Measurements from ENCODE around the gene MPL.

MPL gene

DNA sequence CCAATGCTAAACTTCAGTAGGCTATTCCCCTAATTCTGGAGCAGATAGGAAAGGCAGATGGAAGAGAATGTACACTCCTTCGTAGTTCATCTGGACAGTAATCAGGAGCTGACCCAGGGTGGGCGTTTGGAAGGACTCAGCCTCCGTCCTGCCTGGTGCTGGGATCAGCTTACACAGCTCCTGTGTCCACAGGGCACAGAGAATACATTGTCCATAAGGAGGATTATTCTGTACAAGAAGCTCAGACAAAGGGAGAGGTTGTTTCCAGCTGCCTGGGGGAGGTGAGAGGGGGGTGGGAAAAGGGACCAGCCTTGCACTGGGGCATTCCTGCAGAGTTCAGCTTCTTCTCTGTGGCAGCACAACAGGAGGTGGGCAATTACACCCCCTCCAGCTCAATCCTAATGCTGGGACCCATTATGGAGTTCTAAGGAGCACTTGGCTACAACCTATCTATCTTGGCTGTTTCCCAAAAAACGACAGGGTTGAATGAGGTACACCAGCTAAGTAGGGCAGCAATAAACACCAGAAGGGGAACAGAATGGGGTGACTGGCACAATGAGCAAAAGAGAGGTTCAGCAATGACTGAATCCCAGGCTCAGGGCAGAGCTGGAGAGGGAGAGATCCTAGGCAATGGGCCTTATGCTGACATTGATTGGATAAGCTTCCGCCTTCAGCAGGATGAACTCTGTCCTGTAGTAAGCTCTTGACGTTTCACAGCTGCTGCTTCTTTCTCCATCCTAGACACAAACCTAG lies 44.6 kb downstream of the MPL start:
- TF ChIP-seq, protein P1, sequence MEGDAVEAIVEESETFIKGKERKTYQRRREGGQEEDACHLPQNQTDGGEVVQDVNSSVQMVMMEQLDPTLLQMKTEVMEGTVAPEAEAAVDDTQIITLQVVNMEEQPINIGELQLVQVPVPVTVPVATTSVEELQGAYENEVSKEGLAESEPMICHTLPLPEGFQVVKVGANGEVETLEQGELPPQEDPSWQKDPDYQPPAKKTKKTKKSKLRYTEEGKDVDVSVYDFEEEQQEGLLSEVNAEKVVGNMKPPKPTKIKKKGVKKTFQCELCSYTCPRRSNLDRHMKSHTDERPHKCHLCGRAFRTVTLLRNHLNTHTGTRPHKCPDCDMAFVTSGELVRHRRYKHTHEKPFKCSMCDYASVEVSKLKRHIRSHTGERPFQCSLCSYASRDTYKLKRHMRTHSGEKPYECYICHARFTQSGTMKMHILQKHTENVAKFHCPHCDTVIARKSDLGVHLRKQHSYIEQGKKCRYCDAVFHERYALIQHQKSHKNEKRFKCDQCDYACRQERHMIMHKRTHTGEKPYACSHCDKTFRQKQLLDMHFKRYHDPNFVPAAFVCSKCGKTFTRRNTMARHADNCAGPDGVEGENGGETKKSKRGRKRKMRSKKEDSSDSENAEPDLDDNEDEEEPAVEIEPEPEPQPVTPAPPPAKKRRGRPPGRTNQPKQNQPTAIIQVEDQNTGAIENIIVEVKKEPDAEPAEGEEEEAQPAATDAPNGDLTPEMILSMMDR (IDR thresholded peaks at IDR 0.05; ENCODE audit: borderline replicate concordance, insufficient read depth, low read depth, low read length): no peak
- H3K4me3 ChIP-seq (ENCODE audit: low read depth, low read length): no peak overlapping the region

DNA sequence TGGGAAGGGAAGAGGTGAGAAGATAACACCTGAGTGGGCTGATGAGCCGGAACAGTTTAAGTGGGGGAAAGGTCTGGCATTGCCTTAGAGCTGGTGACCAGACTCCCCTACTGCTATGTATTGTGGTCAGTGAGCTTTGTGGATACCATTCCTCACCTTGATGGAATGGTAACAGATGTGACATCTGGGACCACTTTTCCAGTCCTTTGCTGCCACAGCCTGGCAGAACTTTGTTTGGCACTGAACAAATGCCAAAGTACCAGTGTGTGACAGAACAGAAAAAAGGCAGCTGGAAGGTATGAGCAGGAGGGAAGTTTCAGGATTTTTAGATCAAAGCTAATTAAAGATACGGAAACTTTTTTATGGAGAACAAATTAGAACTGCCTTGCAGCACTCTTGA lies 45.8 kb downstream of the MPL start:
- TF ChIP-seq, protein P1 (IDR thresholded peaks at IDR 0.05; ENCODE audit: borderline replicate concordance, insufficient read depth, low read depth, low read length): no peak
- H3K4me3 ChIP-seq (ENCODE audit: low read depth, low read length): no peak overlapping the region

DNA sequence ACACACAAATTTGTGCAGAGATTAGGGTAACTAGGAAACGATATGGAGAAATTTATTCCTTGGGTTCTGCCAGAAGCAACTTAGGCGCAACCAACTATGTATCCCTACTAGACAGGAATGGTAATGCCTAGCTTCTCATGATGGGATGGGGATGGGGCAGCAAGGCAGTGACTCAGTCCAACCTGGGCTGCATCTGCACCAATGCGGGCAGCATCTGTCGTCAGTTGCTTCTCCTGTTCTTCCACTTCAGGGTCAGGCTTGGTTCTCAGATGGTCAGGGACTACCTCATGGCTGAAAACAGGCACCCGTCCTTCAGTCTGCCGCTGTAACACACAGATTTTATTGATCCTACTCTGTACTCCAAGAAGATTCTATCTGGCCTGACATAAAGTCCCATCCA lies 49.1 kb downstream of the MPL start:
- TF ChIP-seq, protein P1 (IDR thresholded peaks at IDR 0.05; ENCODE audit: borderline replicate concordance, insufficient read depth, low read depth, low read length): no peak
- H3K4me3 ChIP-seq (ENCODE audit: low read depth, low read length): no peak overlapping the region

DNA sequence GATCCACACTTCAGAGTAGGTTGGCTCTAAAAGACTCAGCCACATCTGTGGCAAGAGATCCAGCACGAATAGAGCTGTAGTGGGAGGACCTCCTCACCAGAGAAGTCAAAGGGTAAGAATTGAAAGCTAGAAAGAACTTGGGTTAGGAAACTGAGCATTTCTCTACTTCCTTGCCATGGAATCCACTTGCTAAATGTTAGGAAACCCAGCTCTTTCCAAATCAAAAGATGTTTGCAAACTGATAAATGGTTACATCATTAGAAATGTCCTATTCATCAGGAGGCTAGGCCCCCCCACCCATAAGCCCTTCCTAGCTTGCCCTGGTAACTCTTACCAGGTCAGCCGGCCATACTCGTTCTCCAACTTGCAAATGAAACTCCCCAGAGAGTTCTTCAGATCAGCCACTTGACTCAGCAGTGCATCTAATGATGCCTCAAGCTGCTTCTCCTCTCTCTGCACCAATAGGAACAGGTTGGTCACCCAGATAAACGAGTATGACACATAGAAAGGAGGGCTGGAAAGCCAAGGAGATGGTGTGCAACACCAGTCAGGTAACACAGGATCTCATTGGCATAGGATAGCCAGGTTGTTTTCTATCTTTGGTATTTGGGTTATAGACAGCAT lies 50.5 kb downstream of the MPL start:
- H3K4me3 ChIP-seq (ENCODE audit: low read depth, low read length): no peak overlapping the region
- TF ChIP-seq, protein P1 (IDR thresholded peaks at IDR 0.05; ENCODE audit: borderline replicate concordance, insufficient read depth, low read depth, low read length): no peak

DNA sequence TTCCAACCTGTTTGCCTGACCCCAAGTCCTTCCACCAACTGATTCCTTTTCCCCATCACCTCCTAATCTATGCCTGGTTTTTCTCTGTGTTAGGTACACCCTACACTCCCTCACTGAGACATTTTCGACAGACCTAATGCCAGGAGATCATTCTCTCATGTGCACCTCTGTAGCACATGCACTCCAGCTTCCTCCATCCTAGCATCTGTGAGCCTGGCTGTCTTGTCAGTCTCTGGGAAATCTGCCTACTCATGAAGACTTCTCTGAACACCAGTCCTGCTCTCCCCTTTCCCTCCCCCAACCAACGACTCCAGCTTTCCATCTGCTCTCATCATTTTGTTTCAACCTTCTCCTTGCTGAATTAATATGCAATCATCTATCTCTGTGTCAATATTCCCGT lies 51.0 kb downstream of the MPL start:
- peak overlapping the region; percentile 60 for H3K4me3 ChIP-seq (ENCODE audit: low read depth, low read length)
- TF ChIP-seq, protein P1 (IDR thresholded peaks at IDR 0.05; ENCODE audit: borderline replicate concordance, insufficient read depth, low read depth, low read length): no peak

DNA sequence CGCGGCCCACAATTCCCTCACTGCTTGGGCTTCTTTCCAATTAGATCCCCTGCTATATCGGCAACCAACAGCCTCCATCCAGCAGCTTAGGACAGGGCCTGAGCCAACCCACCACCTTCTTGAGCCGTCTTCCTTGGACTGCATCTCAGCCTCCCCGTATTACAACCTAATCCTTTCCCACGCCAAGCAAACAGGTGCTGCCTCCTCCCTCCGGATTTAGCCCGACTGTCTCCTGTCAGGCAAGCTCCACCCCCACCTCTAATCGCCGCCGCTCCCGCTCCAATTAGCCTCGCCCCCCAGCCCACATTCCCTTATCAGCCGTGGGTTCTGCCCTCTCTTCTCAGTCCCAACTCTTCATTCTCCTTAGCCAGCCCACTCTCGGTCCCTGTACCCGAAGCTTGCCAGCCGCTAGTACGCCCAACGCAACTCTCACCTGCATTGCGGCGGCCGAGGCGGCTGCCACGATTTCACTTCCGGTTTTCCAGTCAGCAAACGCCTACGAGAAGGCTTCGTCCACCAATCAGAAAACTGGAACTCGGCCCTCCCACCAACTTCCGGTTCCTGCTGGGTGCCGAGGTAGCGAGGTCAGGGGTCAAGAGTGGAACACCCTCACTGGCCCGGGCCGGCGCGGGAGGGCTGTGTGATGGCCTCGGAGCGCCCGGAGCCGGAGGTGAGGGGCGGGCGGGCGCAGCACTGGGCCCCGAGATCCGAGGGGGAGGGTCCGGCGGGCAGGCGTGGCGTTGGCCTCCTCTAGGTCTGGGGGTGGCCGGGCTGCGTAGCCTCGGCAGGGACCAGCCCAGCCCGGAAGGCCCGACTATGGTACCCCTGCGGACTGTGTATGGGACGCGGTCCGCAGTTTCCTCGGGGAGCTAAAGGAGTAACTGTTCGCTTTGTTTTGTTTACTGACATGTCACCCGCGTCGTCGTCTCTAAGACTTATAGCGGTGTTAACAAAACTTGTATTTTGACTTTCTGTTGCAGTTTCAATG lies 52.0 kb downstream of the MPL start, which contains the start of the genes MED8 and SZT2:
MED8 (minus strand) TSS at position 475 of the 988 bp plus-strand sequence; CDS start at position 439, 36 bp downstream.
SZT2 (plus strand) TSS at position 574 of the 988 bp plus-strand sequence; CDS start at position 644, 70 bp downstream.
- H3K4me3 ChIP-seq (ENCODE audit: low read depth, low read length): peak within 1 kb of the TSS; percentile 60
- TF ChIP-seq, protein P1 (IDR thresholded peaks at IDR 0.05; ENCODE audit: borderline replicate concordance, insufficient read depth, low read depth, low read length): no peak

Data from GM12875 (cell line).